ENCODE measurements around the gene EFNA5.

EFNA5 gene

DNA sequence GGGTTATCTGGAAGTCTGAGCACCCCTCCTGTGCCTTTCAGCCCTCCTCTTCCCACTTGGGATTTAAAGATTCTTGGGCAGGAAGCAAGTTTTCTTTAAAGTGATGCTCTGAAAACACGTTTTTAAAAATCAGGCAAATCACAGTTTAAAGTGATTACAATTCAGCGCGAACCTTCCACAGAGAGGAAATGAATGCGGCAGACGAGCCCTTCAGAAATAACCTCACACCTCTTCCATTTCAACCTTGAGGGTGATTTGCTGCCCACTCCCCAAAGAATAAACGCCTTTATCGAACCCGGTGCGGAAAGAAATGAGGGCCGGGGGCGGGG, 2.3 kb upstream of the EFNA5 start:
- Histone ChIP-seq H3K4me1 (ENCODE audit: control insufficient read depth, insufficient read depth, low read length) (peaks cover 27% of the 10 kb centered on the region), H3K4me3 (ENCODE audit: low read depth, low read length) (peak overlapping the region; percentile 90), H3K27me3 (ENCODE audit: control insufficient read depth, insufficient read depth, low read length) (peaks cover 12% of the 10 kb centered on the region), H3K27ac (ENCODE audit: low read depth, low read length) (peak overlapping the region; percentile 77), H3K9ac (ENCODE audit: low read depth, low read length) (peak overlapping the region; percentile 55), H3K9me3 (ENCODE audit: control insufficient read depth, insufficient read depth, low read length) (no peaks in the 10 kb centered on the region), H3K36me3 (ENCODE audit: control insufficient read depth, insufficient read depth, low read length) (no peaks in the 10 kb centered on the region)

DNA sequence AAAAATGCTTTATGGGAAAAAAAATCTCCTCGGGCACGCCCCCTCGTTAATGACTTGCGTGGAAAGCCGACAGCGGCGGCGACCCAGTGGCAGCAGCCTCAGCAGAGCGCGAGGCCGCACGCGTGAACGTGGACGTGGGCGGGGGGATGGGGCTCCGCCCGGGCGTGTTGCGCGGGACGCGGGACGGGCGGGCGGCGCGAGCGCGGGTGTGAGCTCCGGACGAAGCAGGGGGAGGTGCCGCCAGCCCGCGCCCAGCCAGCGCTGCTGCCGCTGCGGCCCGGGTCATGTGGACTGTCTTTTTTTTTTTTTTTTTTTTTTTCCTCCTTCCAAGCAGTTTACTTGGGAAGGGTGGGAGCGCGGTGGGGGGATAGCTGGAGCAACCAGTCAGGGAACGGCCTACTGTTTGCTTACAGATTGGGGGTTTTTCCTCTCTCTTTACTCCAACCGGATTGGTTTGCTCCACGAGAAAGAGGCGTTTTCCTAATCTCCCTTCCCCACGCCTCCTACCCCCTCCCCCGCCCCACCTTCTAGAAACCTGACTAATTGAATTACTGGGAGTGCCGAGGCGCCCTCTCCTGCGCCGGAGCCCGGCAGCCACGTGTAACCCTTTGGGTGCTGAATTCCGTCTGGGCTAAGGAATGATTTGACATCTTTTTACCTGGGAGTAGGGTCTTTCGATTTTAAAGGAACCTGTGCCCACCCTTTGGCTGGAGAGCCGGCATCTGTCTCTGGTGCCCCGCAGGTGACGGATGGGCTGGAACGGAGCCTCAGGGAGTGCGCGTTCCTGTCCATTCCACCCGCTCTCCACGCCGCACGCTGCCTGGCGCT, 1.7 kb upstream of the EFNA5 start:
- Histone ChIP-seq H3K27ac (ENCODE audit: low read depth, low read length) (peak overlapping the region; percentile 86), H3K4me3 (ENCODE audit: low read depth, low read length) (peak overlapping the region; percentile 90), H3K4me1 (ENCODE audit: control insufficient read depth, insufficient read depth, low read length) (peaks cover 30% of the 10 kb centered on the region), H3K36me3 (ENCODE audit: control insufficient read depth, insufficient read depth, low read length) (no peaks in the 10 kb centered on the region), H3K9ac (ENCODE audit: low read depth, low read length) (peak overlapping the region; percentile 55), H3K27me3 (ENCODE audit: control insufficient read depth, insufficient read depth, low read length) (peaks cover 18% of the 10 kb centered on the region), H3K9me3 (ENCODE audit: control insufficient read depth, insufficient read depth, low read length) (no peaks in the 10 kb centered on the region)

DNA sequence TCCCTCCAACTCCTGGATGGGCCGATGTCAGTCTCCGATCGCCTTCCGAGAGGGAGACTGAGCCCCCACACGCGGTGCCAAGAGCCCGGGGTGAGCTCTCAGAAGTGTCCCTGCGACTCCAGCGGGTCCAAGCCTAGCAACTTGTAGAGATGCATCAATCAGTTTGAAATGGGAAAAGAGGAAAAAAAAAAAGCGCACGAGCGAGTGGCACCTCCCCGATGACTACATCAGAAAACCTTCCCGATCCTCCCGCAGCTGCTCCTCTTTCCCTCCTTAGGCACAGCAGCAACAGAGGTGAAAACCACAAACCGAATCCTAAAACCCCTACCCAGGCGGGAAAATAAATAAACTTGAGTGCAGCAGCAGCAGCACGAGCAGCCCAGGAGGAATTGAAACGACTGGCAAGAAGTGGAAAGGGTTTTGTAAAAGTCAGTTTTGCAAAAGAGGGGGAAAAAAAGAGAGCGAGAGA, 1.0 kb upstream of the EFNA5 start:
- Histone ChIP-seq H3K4me1 (ENCODE audit: control insufficient read depth, insufficient read depth, low read length) (peaks cover 30% of the 10 kb centered on the region), H3K4me3 (ENCODE audit: low read depth, low read length) (peak overlapping the region; percentile 90), H3K27me3 (ENCODE audit: control insufficient read depth, insufficient read depth, low read length) (peaks cover 19% of the 10 kb centered on the region), H3K9ac (ENCODE audit: low read depth, low read length) (peak overlapping the region; percentile 66; the same call in 1 of the 2 replicates), H3K36me3 (ENCODE audit: control insufficient read depth, insufficient read depth, low read length) (no peaks in the 10 kb centered on the region), H3K27ac (ENCODE audit: low read depth, low read length) (peak overlapping the region; percentile 86), H3K9me3 (ENCODE audit: control insufficient read depth, insufficient read depth, low read length) (no peaks in the 10 kb centered on the region)

- Histone ChIP-seq H3K9me3 (ENCODE audit: control insufficient read depth, insufficient read depth, low read length) (no peaks in the 10 kb centered on the region), H3K9ac (ENCODE audit: low read depth, low read length) (peak overlapping the region; percentile 66), H3K4me3 (ENCODE audit: low read depth, low read length) (peak overlapping the region; percentile 90), H3K27me3 (ENCODE audit: control insufficient read depth, insufficient read depth, low read length) (peaks cover 19% of the 10 kb centered on the region), H3K36me3 (ENCODE audit: control insufficient read depth, insufficient read depth, low read length) (no peaks in the 10 kb centered on the region), H3K4me1 (ENCODE audit: control insufficient read depth, insufficient read depth, low read length) (peaks cover 20% of the 10 kb centered on the region), H3K27ac (ENCODE audit: low read depth, low read length) (peak overlapping the region; percentile 65)
Measured at GRCh38 chr5:107670087-107670931, 428 bp downstream of the EFNA5 start.

GRCh38 chr5:107669096-107670031, 1.4 kb downstream of the EFNA5 start:
- no peaks in the 10 kb centered on the region for H3K36me3 ChIP-seq (ENCODE audit: control insufficient read depth, insufficient read depth, low read length)
- H3K27me3 ChIP-seq (ENCODE audit: control insufficient read depth, insufficient read depth, low read length) = peaks cover 19% of the 10 kb centered on the region
- H3K9me3 ChIP-seq (ENCODE audit: control insufficient read depth, insufficient read depth, low read length) = no peaks in the 10 kb centered on the region
- peak overlapping the region; percentile 33 for H3K9ac ChIP-seq (ENCODE audit: low read depth, low read length)
- peaks cover 22% of the 10 kb centered on the region for H3K4me1 ChIP-seq (ENCODE audit: control insufficient read depth, insufficient read depth, low read length)
- peak overlapping the region; percentile 90 for H3K4me3 ChIP-seq (ENCODE audit: low read depth, low read length)
- H3K27ac ChIP-seq (ENCODE audit: low read depth, low read length) = peak overlapping the region; percentile 65

GRCh38 chr5:107668154-107669095, 2.3 kb downstream of the EFNA5 start:
- Histone ChIP-seq H3K9me3 (ENCODE audit: control insufficient read depth, insufficient read depth, low read length) (no peaks in the 10 kb centered on the region), H3K4me1 (ENCODE audit: control insufficient read depth, insufficient read depth, low read length) (peaks cover 16% of the 10 kb centered on the region), H3K27ac (ENCODE audit: low read depth, low read length) (no peak overlapping the region), H3K9ac (ENCODE audit: low read depth, low read length) (no peak overlapping the region), H3K4me3 (ENCODE audit: low read depth, low read length) (peak overlapping the region; percentile 90), H3K36me3 (ENCODE audit: control insufficient read depth, insufficient read depth, low read length) (no peaks in the 10 kb centered on the region), H3K27me3 (ENCODE audit: control insufficient read depth, insufficient read depth, low read length) (peaks cover 19% of the 10 kb centered on the region)

- H3K9me3 ChIP-seq (ENCODE audit: control insufficient read depth, insufficient read depth, low read length) = no peaks in the 10 kb centered on the region
- H3K9ac ChIP-seq (ENCODE audit: low read depth, low read length) = no peak overlapping the region
- H3K27ac ChIP-seq (ENCODE audit: low read depth, low read length) = no peak overlapping the region
- H3K36me3 ChIP-seq (ENCODE audit: control insufficient read depth, insufficient read depth, low read length) = no peaks in the 10 kb centered on the region
- H3K4me1 ChIP-seq (ENCODE audit: control insufficient read depth, insufficient read depth, low read length) = peaks cover 22% of the 10 kb centered on the region
- no peak overlapping the region for H3K4me3 ChIP-seq (ENCODE audit: low read depth, low read length)
- H3K27me3 ChIP-seq (ENCODE audit: control insufficient read depth, insufficient read depth, low read length) = peaks cover 19% of the 10 kb centered on the region
Measured at GRCh38 chr5:107666051-107666655, 4.6 kb downstream of the EFNA5 start.

DNA sequence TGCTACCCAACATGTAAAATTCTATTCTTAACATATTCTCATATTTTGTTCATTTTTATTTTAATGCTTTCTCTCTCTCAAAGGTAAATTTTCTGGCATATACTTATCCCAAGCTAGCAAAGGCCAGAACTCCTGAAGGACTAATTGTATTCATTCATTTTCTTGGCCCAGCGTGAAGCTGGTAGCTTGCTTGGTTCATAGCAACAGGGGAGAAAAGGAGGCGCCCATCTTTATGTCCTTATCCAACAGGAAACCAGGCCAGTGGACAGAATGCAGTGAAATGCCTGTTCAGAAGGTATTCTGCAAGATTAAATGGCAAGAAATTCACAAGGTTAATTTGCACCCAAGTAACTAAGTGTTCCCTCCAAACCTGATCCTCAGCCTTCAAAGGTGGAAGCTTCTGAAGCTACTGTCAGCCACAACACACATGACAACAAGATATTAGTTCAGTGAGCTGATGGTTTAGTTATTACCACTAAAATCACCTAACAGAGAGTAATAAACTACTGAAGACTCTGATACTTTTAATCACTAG, 5.6 kb downstream of the EFNA5 start:
- Histone ChIP-seq H3K4me3 (ENCODE audit: low read depth, low read length) (no peak overlapping the region), H3K36me3 (ENCODE audit: control insufficient read depth, insufficient read depth, low read length) (no peaks in the 10 kb centered on the region), H3K27ac (ENCODE audit: low read depth, low read length) (peak overlapping the region; percentile 23), H3K4me1 (ENCODE audit: control insufficient read depth, insufficient read depth, low read length) (peaks cover 24% of the 10 kb centered on the region), H3K9ac (ENCODE audit: low read depth, low read length) (no peak overlapping the region), H3K9me3 (ENCODE audit: control insufficient read depth, insufficient read depth, low read length) (no peaks in the 10 kb centered on the region), H3K27me3 (ENCODE audit: control insufficient read depth, insufficient read depth, low read length) (peaks cover 19% of the 10 kb centered on the region)

GRCh38 chr5:107663697-107664096, 7.0 kb downstream of the EFNA5 start:
- Histone ChIP-seq H3K36me3 (ENCODE audit: control insufficient read depth, insufficient read depth, low read length) (no peaks in the 10 kb centered on the region), H3K27me3 (ENCODE audit: control insufficient read depth, insufficient read depth, low read length) (peaks cover 14% of the 10 kb centered on the region), H3K4me3 (ENCODE audit: low read depth, low read length) (no peak overlapping the region), H3K27ac (ENCODE audit: low read depth, low read length) (no peak overlapping the region), H3K9me3 (ENCODE audit: control insufficient read depth, insufficient read depth, low read length) (no peaks in the 10 kb centered on the region), H3K4me1 (ENCODE audit: control insufficient read depth, insufficient read depth, low read length) (peaks cover 24% of the 10 kb centered on the region), H3K9ac (ENCODE audit: low read depth, low read length) (no peak overlapping the region)
